Body of pancreas (tissue), 4 donors: ENCODE results near the gene MEOX2.

Experiments used
- CTCF ChIP-seq, 7 experiments: fragments of 450-650 bp in 4 of 7; fragments of 200-600 bp in 3 of 7; sonication (generic) in 3 of 7; IDR thresholded peaks; one replicate each; pipeline ENCODE4 v1.5.1; 2016 to 2019; ENCODE audit warnings: antibody characterized with exemption in 7 of 7
- POLR2A ChIP-seq, 3 donors: fragments of 450-650 bp; IDR thresholded peaks; one replicate each; pipeline ENCODE4 v1.6.1; 2016; ENCODE audit warnings: antibody characterized with exemption in 3 of 3, mild to moderate bottlenecking in 2 of 3

GRCh38 chr7:15643000-15643705 lies 43.3 kb downstream of the MEOX2 start:
- TF ChIP-seq POLR2A (IDR thresholded peaks at IDR 0.05) (no peak), CTCF (IDR thresholded peaks at IDR 0.05) (no peak)
